GM12878 (cell line): ENCODE measurements around the gene GRIP2. TPM values are rescaled to one million over a fixed set of nuclear protein-coding genes. Genes with fewer than 3 reads are reported as not detected.

ENCODE experiments used
- ATAC-seq: fragments of 200-7000 bp; cut with Tn5 transposase; 3 replicates; pipeline ENCODE4 v1.9.1; 2020; ENCODE audit warnings: mild to moderate bottlenecking, moderate library complexity
- BruUV-seq: library from RNA; stranded (reverse); fragments of 400-500 nt; replicated peaks from 2 replicates; lab custom pipeline; 2021; lab: Mats Ljungman, UMichigan
- CTCF ChIA-PET: fragments of 300-600 bp; sonication (Branson Sonifier 250); formaldehyde crosslinking; extraction: SDS; loops from one replicate; lab custom pipeline; 2021; ENCODE audit warnings: inconsistent platforms; lab: Yijun Ruan, JAX
- POLR2A ChIA-PET: fragments of 350-600 bp; formaldehyde crosslinking; extraction: SDS; loops from one replicate; lab custom pipeline; 2021; ENCODE audit warnings: inconsistent platforms; lab: Charles Lee
- RAD21 ChIA-PET: fragments of 300-600 bp; sonication (Branson Sonifier 250); formaldehyde crosslinking; loops from one replicate; lab custom pipeline; 2023; ENCODE audit warnings: antibody characterized with exemption; ENCODE audit not compliant: unreplicated experiment; lab: Charles Lee
- SMC1A ChIA-PET: fragments of 300-600 bp; sonication (Branson Sonifier 250); formaldehyde crosslinking; loops from one replicate; lab custom pipeline; 2023; ENCODE audit not compliant: unreplicated experiment, uncharacterized antibody; lab: Charles Lee
- DNase-seq: peaks from one replicate; pipeline ENCODE4 v3.0.0-alpha.2; 2011; ENCODE audit warnings: low read depth, low spot score
- FAIRE-seq: peaks from 3 replicates; lab custom pipeline; 2011; peaks lifted over from hg19 to GRCh38; lab: Jason Lieb, UNC
- H2AFZ ChIP-seq: 2 replicates; pipeline ENCODE4 v1.6.0; 2011; ENCODE audit warnings: low read depth, low read length, control low read depth; ENCODE audit not compliant: control insufficient read depth
- H3K27ac ChIP-seq: 2 replicates; pipeline ENCODE4 v1.5.1; 2011; ENCODE audit warnings: control low read depth; ENCODE audit not compliant: control insufficient read depth, insufficient read depth
- H3K27me3 ChIP-seq, 2 experiments: replicated peaks in 1 of 2; 2 replicates each; pipeline versions ENCODE4 v1.6.0 to v1.6.1; 2011; ENCODE audit warnings: low read length in 1 of 2; ENCODE audit not compliant: control insufficient read depth in 2 of 2, insufficient read depth in 2 of 2
- H3K36me3 ChIP-seq, 2 experiments: 2 replicates each; pipeline ENCODE4 v1.5.1; 2011; ENCODE audit warnings: low read length in 1 of 2; ENCODE audit not compliant: control insufficient read depth in 2 of 2, insufficient read depth in 2 of 2
- H3K4me1 ChIP-seq: 2 replicates; pipeline ENCODE4 v1.6.1; 2011; ENCODE audit warnings: mild to moderate bottlenecking, low read length, moderate library complexity, mixed read lengths; ENCODE audit not compliant: control insufficient read depth, insufficient read depth
- H3K4me2 ChIP-seq: 2 replicates; pipeline ENCODE4 v1.6.0; 2011; ENCODE audit warnings: control low read depth; ENCODE audit not compliant: control insufficient read depth, insufficient read depth
- H3K4me3 ChIP-seq: fragments of 200-600 bp; sonication (generic); 2 replicates; pipeline ENCODE4 v1.5.1; 2016
- H3K79me2 ChIP-seq: 2 replicates; pipeline ENCODE4 v1.6.0; 2011; ENCODE audit warnings: low read length; ENCODE audit not compliant: control insufficient read depth, insufficient read depth
- H3K9ac ChIP-seq: 2 replicates; pipeline ENCODE4 v1.8.0; 2011; ENCODE audit warnings: low read length, control low read depth, mixed read lengths; ENCODE audit not compliant: control insufficient read depth, insufficient read depth
- H3K9me3 ChIP-seq: replicated peaks from 3 replicates; pipeline ENCODE4 v1.5.1; 2011; ENCODE audit warnings: mild to moderate bottlenecking, low read length; ENCODE audit not compliant: control insufficient read depth, insufficient read depth
- H4K20me1 ChIP-seq: 2 replicates; pipeline ENCODE4 v1.6.0; 2011; ENCODE audit not compliant: control insufficient read depth, insufficient read depth
- CTCF ChIP-seq, 3 experiments: IDR thresholded peaks in 2 of 3; conservative IDR thresholded peaks in 1 of 3; 2 replicates each; pipeline ENCODE4 v1.5.1; 2011; ENCODE audit warnings: low read depth in 3 of 3, low read length in 3 of 3, mild to moderate bottlenecking in 3 of 3, control low read depth in 2 of 3, moderate library complexity in 2 of 3, inconsistent platforms in 1 of 3, mixed read lengths in 1 of 3; ENCODE audit not compliant: control insufficient read depth in 2 of 3, insufficient read depth in 1 of 3; ENCODE audit errors: extremely low read depth in 1 of 3
- E4F1 ChIP-seq: fragments of 450-650 bp; IDR thresholded peaks from 2 replicates; pipeline ENCODE4 v1.6.1; 2018; ENCODE audit warnings: borderline replicate concordance, mild to moderate bottlenecking; ENCODE audit not compliant: partially characterized antibody
- FOXK2 ChIP-seq: fragments of 450-650 bp; IDR thresholded peaks from 2 replicates; pipeline ENCODE4 v1.6.1; 2017; ENCODE audit warnings: mild to moderate bottlenecking, moderate library complexity
- JUND ChIP-seq: IDR thresholded peaks from 2 replicates; pipeline ENCODE4 v1.6.1; 2012; ENCODE audit warnings: low read depth, mild to moderate bottlenecking, low read length, improper control_type of control experiment, moderate library complexity
- KDM1A ChIP-seq: fragments of 200-600 bp; sonication (generic); IDR thresholded peaks from 2 replicates; pipeline ENCODE4 v1.6.1; 2016; ENCODE audit warnings: borderline replicate concordance
- KLF5 ChIP-seq: fragments of 450-650 bp; IDR thresholded peaks from 2 replicates; pipeline ENCODE4 v1.6.1; 2014; ENCODE audit warnings: mild to moderate bottlenecking; ENCODE audit not compliant: partially characterized antibody
- SKIL ChIP-seq: fragments of 450-650 bp; IDR thresholded peaks from 2 replicates; pipeline ENCODE4 v1.6.1; 2017; ENCODE audit warnings: mild to moderate bottlenecking, low read depth, inconsistent platforms; ENCODE audit not compliant: poor library complexity, severe bottlenecking
- USF2 ChIP-seq: IDR thresholded peaks from 2 replicates; pipeline ENCODE4 v1.6.1; 2011; ENCODE audit warnings: low read depth, low read length, improper control_type of control experiment, borderline replicate concordance
- ZNF24 ChIP-seq: fragments of 450-650 bp; IDR thresholded peaks from 2 replicates; pipeline ENCODE4 v1.6.1; 2017; ENCODE audit warnings: antibody characterized with exemption, mild to moderate bottlenecking
- ZNF687 ChIP-seq: fragments of 450-650 bp; IDR thresholded peaks from 2 replicates; pipeline ENCODE4 v1.6.1; 2017; ENCODE audit warnings: mild to moderate bottlenecking, moderate library complexity
- WGBS: methylation state at CpG from one replicate; pipeline ENCODE4 v1.1.6; 2016; ENCODE audit warnings: low lambda C conversion rate; ENCODE audit not compliant: insufficient replicate concordance, insufficient coverage; ENCODE audit errors: missing lambda C conversion rate; 5-methylcytosine and 5-hydroxymethylcytosine counted together
- in situ Hi-C: fragments of 300-500 bp; cut with MboI; formaldehyde crosslinking; loops from 9 replicates; pipeline ENCODE4 v1.14.3; 2018; ENCODE audit warnings: mixed read lengths
- intact Hi-C: fragments of 100-400 bp; cut with micrococcal nuclease; formaldehyde crosslinking; loops from one replicate; pipeline ENCODE4 v1.14.2; 2022; ENCODE audit not compliant: unreplicated experiment
- polyA plus RNA-seq, 11 experiments: library from polyadenylated mRNA; depleted of rRNA in 4 of 11; unstranded in 6 of 11; stranded (reverse) in 5 of 11; fragments of >200 nt; fragmentation: Nextera tagmentation in 4 of 11; fragmentation: Illumina TruSeq in 1 of 11; extraction: Ambion mirVana in 4 of 11; extraction: Trizol in 1 of 11; gene quantifications; 1 replicate in 1 of 11; 2 replicates in 10 of 11; pipeline versions ENCODE4 v1.2.1 to v1.2.3, GENCODE V29; 2011 to 2016; ENCODE audit warnings: inconsistent platforms in 2 of 11, missing spikeins in 2 of 11, low read depth in 1 of 11
- total RNA-seq, 4 experiments: library from RNA; depleted of rRNA in 3 of 4; stranded (reverse); fragments of >200 nt in 3 of 4; fragmentation: Illumina TruSeq in 1 of 4; extraction: Trizol in 1 of 4; gene quantifications; 2 replicates each; pipeline versions ENCODE4 v1.2.1 to v1.2.3, GENCODE V29; 2013 to 2021

The GRIP2 gene
- total and polyA plus RNA-seq, 10 of the 15 experiments (the other 5 are each of a cell fraction or from before 2014, with no cell fraction given), result not detected

- no peak for ATAC-seq
- Histone ChIP-seq H3K27me3 (peaks cover 0 to 2% of the 10 kb centered on the region in 2 experiments; a peak in 2 of 4 replicates), H3K4me1 (no peaks in the 10 kb centered on the region), H3K9ac (no peak overlapping the region), H3K27ac (no peak overlapping the region), H3K9me3 (no peaks in the 10 kb centered on the region), H3K79me2 (no peaks in the 10 kb centered on the region), H3K4me2 (no peak overlapping the region), H4K20me1 (no peaks in the 10 kb centered on the region), H3K4me3 (no peak overlapping the region), H2AFZ (no peak overlapping the region), H3K36me3 (no peaks in the 10 kb centered on the region)
- FAIRE-seq, result no peak
- intact Hi-C loops, result no loop called here
- no TSS peak for BruUV-seq
- TF ChIP-seq KDM1A (no peak), KLF5 (no peak), E4F1 (no peak), CTCF (IDR thresholded peaks at IDR 0.05 in 2 of 3, conservative IDR thresholded peaks at IDR 0.05 in 1 of 3; ENCODE audit: control insufficient read depth in 2 of 3, extremely low read depth in 1 of 3, insufficient read depth in 1 of 3, low read depth in 3 of 3, low read length in 3 of 3) (no peak), SKIL (no peak), USF2 (no peak), FOXK2 (no peak), ZNF687 (no peak), ZNF24 (no peak), JUND (no peak)
- ChIA-PET CTCF (no interaction called here), RAD21 (no interaction called here), POLR2A (interaction anchor here (0.6 kb wide), 1 partner anchor 329 kb away, joined by 7 read pairs; no protein-coding TSS in a partner anchor), SMC1A (no interaction called here)
- DNase-seq, result no peak
- in situ Hi-C loops, result no loop called here
- 38% methylated on average over 10 of the region's 10 CpGs for WGBS
Observed at GRCh38 chr3:14564741-14565140, 24.6 kb upstream of the GRIP2 start.
